GM23338 (cell line): ENCODE measurements around the gene PPP4R2.

Experiments used
- CREB1 ChIP-seq: fragments of 250-450 bp; sonication (Bioruptor Pico); IDR thresholded peaks from 2 replicates; pipeline ENCODE4 v1.5.0; 2020; ENCODE audit warnings: low read depth, mild to moderate bottlenecking, moderate library complexity
- EZH2 ChIP-seq: fragments of 200-600 bp; sonication (generic); IDR thresholded peaks from one replicate; pipeline ENCODE4 v1.8.0; 2017; ENCODE audit warnings: antibody characterized with exemption, mild to moderate bottlenecking, low read depth; ENCODE audit not compliant: unreplicated experiment
- EZH2phosphoT487 ChIP-seq: fragments of 200-600 bp; sonication (generic); IDR thresholded peaks from one replicate; pipeline ENCODE4 v1.8.1; 2018; ENCODE audit warnings: antibody characterized with exemption; ENCODE audit not compliant: unreplicated experiment
- JUNB ChIP-seq: IDR thresholded peaks from one replicate; pipeline ENCODE4 v1.6.1; 2016; ENCODE audit warnings: antibody characterized with exemption; ENCODE audit not compliant: unreplicated experiment
- POLR2AphosphoS5 ChIP-seq: IDR thresholded peaks from 2 replicates; pipeline ENCODE4 v1.6.1; 2016; ENCODE audit warnings: antibody characterized with exemption, low read depth
- ZNF114 ChIP-seq: fragments of 250-450 bp; sonication (Bioruptor Pico); IDR thresholded peaks from 2 replicates; pipeline ENCODE4 v1.5.0; 2020; ENCODE audit warnings: mild to moderate bottlenecking, moderate library complexity
- TF ChIP-seq, protein P1 (sequence below), 2 experiments: fragments of 200-600 bp in 1 of 2; sonication (generic) in 1 of 2; conservative IDR thresholded peaks; 2 replicates each; pipeline versions ENCODE4 v1.5.1 to v1.6.1; 2016 to 2017; ENCODE audit warnings: antibody characterized with exemption in 2 of 2, low read depth in 2 of 2, mild to moderate bottlenecking in 2 of 2, moderate library complexity in 1 of 2
- TF ChIP-seq, protein P2 (sequence below): IDR thresholded peaks from 2 replicates; pipeline ENCODE4 v1.6.1; 2016; ENCODE audit warnings: antibody characterized with exemption
- TF ChIP-seq, protein P3 (sequence below): IDR thresholded peaks from one replicate; pipeline ENCODE4 v1.6.1; 2018; ENCODE audit warnings: antibody characterized with exemption; ENCODE audit not compliant: unreplicated experiment

DNA sequence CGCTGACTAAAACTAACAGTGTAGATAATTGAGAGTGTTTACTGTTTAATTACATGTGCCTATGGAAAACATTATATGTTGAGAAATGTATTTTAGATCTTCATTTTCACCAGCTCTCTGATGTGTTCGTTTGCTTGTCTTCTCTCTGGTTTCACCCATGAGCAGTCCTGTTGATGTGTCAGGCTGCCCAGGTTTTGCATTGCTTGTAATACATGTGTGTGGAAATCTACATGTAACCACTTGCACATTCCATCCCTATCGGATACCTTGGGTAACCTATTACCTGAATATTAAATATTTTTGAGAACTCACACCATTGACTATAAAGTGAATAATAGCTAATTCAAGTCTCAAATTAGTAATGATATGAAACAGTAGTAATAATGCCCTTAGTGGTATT lies 13.1 kb downstream of the PPP4R2 start:
- TF ChIP-seq EZH2 = no peak
- TF ChIP-seq, protein P1, sequence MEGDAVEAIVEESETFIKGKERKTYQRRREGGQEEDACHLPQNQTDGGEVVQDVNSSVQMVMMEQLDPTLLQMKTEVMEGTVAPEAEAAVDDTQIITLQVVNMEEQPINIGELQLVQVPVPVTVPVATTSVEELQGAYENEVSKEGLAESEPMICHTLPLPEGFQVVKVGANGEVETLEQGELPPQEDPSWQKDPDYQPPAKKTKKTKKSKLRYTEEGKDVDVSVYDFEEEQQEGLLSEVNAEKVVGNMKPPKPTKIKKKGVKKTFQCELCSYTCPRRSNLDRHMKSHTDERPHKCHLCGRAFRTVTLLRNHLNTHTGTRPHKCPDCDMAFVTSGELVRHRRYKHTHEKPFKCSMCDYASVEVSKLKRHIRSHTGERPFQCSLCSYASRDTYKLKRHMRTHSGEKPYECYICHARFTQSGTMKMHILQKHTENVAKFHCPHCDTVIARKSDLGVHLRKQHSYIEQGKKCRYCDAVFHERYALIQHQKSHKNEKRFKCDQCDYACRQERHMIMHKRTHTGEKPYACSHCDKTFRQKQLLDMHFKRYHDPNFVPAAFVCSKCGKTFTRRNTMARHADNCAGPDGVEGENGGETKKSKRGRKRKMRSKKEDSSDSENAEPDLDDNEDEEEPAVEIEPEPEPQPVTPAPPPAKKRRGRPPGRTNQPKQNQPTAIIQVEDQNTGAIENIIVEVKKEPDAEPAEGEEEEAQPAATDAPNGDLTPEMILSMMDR (conservative IDR thresholded peaks at IDR 0.05; ENCODE audit: low read depth in 2 of 2) = no peak
- TF ChIP-seq EZH2phosphoT487 = no peak
- TF ChIP-seq, protein P2, sequence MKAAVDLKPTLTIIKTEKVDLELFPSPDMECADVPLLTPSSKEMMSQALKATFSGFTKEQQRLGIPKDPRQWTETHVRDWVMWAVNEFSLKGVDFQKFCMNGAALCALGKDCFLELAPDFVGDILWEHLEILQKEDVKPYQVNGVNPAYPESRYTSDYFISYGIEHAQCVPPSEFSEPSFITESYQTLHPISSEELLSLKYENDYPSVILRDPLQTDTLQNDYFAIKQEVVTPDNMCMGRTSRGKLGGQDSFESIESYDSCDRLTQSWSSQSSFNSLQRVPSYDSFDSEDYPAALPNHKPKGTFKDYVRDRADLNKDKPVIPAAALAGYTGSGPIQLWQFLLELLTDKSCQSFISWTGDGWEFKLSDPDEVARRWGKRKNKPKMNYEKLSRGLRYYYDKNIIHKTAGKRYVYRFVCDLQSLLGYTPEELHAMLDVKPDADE = no peak
- no peak for TF ChIP-seq POLR2AphosphoS5
- TF ChIP-seq, protein P3, sequence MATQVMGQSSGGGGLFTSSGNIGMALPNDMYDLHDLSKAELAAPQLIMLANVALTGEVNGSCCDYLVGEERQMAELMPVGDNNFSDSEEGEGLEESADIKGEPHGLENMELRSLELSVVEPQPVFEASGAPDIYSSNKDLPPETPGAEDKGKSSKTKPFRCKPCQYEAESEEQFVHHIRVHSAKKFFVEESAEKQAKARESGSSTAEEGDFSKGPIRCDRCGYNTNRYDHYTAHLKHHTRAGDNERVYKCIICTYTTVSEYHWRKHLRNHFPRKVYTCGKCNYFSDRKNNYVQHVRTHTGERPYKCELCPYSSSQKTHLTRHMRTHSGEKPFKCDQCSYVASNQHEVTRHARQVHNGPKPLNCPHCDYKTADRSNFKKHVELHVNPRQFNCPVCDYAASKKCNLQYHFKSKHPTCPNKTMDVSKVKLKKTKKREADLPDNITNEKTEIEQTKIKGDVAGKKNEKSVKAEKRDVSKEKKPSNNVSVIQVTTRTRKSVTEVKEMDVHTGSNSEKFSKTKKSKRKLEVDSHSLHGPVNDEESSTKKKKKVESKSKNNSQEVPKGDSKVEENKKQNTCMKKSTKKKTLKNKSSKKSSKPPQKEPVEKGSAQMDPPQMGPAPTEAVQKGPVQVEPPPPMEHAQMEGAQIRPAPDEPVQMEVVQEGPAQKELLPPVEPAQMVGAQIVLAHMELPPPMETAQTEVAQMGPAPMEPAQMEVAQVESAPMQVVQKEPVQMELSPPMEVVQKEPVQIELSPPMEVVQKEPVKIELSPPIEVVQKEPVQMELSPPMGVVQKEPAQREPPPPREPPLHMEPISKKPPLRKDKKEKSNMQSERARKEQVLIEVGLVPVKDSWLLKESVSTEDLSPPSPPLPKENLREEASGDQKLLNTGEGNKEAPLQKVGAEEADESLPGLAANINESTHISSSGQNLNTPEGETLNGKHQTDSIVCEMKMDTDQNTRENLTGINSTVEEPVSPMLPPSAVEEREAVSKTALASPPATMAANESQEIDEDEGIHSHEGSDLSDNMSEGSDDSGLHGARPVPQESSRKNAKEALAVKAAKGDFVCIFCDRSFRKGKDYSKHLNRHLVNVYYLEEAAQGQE = no peak
- TF ChIP-seq CREB1 (CRISPR knock-in tag) = no peak
- TF ChIP-seq ZNF114 (CRISPR knock-in tag) = no peak
- no peak for TF ChIP-seq JUNB
